NCI-H2171 (cell line): ENCODE measurements around the gene ZNF444.

Experiments
- DNase-seq: peaks from one replicate; lab custom pipeline; 2025; lab: John Stamatoyannopoulos, UW

The ZNF444 gene

DNA sequence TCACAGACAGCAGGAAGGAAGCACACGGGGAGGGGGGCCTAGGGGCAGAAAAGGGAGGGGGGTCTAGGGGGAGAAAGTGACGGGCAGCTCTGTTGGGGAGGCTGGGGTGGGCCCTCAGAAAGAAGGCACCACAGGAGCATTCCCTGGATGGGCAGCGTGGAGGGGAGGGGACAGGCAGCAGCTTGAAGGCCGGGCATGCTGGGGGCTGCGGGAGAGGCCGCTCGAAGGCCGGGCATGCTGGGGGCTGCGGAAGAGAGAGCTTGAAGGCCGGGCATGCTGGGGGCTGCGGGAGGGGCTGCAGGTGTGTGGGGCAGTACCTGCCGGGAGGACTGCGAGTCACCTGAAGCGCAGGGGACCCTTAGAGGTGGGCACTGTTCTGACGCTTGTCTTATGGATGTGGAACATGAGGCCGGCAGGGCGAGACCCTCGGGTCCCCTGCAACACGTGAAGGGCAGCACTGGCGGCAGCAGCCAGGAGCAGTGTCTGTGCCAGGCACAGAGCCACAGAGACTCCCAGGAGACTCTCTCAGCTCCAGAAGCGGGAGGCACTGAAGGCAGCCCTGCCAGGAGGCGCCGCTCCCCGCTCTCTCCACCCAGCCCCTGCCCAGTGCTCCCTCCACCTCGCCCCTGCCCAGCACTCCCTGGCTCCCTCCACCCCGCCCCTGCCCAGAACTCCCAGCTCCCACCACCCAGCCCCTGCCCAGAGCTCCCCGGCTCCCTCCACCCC lies 33.3 kb upstream of the ZNF444 start:
- DNase-seq: peak; percentile 38

DNA sequence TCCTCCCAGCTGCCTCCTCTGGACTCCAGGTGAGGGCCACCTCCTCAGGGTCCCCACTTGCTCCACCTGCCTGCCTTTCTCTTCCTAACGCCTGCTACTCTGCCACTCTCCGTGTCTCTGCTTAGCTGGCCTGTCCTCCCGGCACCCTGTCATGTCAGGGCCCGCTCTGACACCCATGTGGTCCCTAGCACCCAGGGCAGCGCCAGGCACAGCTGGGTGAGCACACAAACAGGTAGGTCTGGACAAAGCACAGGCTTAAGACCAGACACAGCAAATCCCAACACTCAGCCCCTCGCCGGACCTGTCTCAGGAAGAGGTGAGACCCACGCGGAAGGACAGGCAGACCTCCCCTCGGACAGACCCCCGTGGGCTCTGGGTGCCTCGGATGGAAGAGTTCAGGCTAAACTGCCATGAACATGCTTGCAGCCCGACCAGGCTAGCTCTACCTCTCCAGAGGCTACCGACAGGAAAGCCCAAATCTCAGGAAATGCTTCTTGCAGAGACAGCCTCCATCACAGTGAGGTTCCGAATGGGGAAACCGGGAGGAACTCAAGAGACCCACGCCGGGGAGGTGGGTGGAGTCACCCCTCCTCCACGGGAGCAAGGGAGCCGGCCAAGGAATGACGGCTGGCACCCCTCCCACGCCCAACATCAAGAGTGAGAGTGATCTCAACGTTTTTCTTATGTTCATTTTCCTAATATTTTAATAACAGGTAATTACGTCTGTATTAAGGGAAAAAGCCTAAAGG lies 32.5 kb upstream of the ZNF444 start:
- DNase-seq: no peak

- no peak for DNase-seq
Observed at GRCh38 chr19:56109226-56109625, 31.9 kb upstream of the ZNF444 start.

- DNase-seq: no peak
Observed at GRCh38 chr19:56110515-56111448, 30.3 kb upstream of the ZNF444 start.

DNA sequence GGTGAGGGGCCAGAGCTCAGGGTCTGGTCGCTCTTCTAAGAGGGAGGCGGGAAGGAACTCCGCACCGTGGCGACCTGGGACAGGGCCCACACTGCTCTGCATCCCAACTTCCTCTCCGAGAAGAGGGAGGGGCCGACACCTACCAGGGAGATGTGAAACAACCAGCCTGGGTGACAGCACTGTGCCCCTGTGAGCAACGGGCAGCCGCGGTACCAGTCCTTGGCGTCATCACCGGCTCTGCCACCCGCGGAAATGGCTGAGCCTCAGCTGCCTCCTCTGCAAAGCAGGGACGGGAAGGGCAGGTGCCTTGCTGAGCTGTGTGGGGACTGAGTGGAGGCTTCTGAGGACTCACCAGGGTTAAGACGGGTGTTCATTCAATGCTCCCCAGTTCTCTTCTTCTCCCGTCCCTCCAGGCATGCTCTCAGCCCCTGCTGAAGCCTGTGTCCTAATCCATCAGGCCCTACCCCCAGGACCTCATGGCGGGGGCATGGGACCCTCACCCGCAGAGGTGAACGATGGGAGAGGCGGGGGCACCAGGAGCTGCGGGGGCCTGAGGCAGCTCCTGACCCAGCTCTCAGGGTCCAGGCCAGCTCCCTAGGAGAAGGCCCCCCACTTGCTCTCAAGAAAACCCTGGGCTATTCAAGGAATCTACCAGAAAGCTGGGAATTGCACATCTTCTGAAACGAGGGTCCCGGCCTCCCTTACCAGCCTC lies 29.3 kb upstream of the ZNF444 start:
- DNase-seq: no peak

- no peak for DNase-seq
Observed at GRCh38 chr19:56112313-56112709, 28.8 kb upstream of the ZNF444 start.

GRCh38 chr19:56113074-56113632 lies 27.9 kb upstream of the ZNF444 start:
- DNase-seq: no peak

DNA sequence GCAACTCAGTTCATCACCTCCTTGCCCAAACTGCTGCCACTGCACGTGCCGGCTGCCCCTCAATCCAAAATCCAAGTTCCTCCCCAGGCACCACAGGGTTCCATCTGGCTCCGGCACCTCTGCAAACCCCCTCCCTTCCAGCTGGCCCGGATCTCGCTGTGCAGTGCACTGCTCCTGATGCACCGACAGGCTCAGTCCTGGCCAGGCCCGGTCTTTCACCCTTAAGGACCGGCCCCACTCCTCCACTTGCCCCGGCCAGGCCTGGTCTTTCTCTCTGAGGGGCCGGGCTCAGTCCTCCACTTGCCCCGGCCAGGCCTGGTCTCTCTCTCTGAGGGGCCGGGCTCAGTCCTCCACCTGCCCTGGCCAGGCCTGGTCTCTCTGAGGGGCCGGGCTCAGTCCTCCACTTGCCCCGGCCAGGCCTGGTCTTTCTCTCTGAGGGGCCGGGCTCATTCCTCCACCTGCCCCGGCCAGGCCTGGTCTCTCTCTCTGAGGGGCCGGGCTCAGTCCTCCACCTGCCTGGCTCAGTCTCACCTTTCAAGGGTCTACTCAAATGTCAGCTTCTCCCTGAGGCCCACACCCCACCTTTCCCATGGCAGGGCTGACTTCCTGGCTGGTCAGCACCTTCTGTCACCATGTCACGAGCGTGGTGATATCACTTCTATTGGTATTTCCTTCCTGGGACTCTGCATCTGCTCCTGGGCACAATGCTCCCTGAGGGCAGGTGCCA lies 26.9 kb upstream of the ZNF444 start:
- DNase-seq: no peak

GRCh38 chr19:56114778-56115110 lies 26.3 kb upstream of the ZNF444 start:
- no peak for DNase-seq

- DNase-seq: no peak
Observed at GRCh38 chr19:56115490-56115889, 25.6 kb upstream of the ZNF444 start.

DNA sequence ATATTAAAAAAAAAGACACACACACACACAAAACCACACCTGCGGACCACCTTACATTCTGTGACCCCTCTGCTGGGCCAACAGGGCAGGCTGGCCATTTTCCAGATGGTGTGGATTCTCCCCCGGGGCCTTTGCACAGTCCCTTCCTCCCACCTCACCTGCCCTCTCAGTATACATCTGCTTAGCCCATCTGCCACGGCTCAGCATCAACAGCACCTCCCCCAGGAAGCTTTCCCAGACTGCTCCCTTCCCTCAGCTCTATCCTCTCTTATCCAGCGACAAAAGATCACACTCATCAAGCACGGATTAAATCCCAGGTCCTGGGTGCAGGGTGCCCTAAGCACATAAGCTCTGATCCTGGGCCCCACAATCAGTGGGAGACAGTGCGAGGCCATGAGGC lies 24.5 kb upstream of the ZNF444 start:
- DNase-seq: no peak

GRCh38 chr19:56117376-56117884 lies 23.7 kb upstream of the ZNF444 start:
- no peak for DNase-seq

GRCh38 chr19:56117889-56118288 lies 23.2 kb upstream of the ZNF444 start:
- DNase-seq: no peak

GRCh38 chr19:56118666-56119581 lies 22.2 kb upstream of the ZNF444 start:
- DNase-seq: no peak

DNA sequence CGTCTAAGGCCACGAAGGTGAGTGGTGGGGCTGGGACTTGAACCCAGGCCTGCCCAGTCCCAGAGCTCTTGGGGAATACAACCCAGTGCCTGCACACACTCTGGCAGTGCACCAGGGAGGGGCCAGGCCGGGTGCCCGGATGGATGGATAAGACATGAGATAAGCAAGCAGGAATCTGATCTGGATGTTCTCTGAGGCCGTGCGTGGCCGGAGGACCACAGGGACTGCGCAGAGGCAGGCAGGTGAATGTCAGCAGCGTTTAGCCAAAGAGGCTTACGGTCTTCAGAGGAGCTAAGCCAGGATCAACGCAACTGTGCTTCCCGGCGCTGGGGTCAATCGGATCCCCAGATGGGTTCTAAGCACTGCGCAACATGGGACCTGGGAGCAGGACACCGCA lies 21.5 kb upstream of the ZNF444 start:
- DNase-seq: no peak

GRCh38 chr19:56120002-56120370 lies 21.1 kb upstream of the ZNF444 start:
- DNase-seq: no peak

- peak; percentile 67 for DNase-seq
Observed at GRCh38 chr19:56120371-56121179, 20.5 kb upstream of the ZNF444 start.

- DNase-seq: peak; percentile 96
Observed at GRCh38 chr19:56121180-56122167, 19.6 kb upstream of the ZNF444 start, which contains the start of gene ZNF787. Gene ZNF787 (minus strand): TSS chr19:56121295. CDS start chr19:56103217, 18,078 bp downstream.
